Small intestine (tissue), 7 donors: ENCODE results near the gene CREB5. TPM values are rescaled to one million over a fixed set of nuclear protein-coding genes. Genes with fewer than 3 reads are reported as not detected.

Experiments used
- DNase-seq, 2 donors: peaks; one replicate each; pipeline versions ENCODE4 v3.0.0 to v3.0.0-alpha.2; 2013
- FAIRE-seq: peaks from 2 replicates; lab custom pipeline; 2012; peaks lifted over from hg19 to GRCh38; lab: Jason Lieb, UNC
- H3K27ac ChIP-seq, 3 donors: one replicate each; pipeline ENCODE4 v1.5.1; 2013; ENCODE audit warnings: low read length in 2 of 3, mild to moderate bottlenecking in 2 of 3, control low read depth in 1 of 3, inconsistent platforms in 1 of 3, low read depth in 1 of 3, moderate library complexity in 1 of 3
- H3K27me3 ChIP-seq, 3 donors: one replicate each; pipeline ENCODE4 v1.6.1; 2013; ENCODE audit warnings: low read length in 3 of 3, inconsistent platforms in 1 of 3; ENCODE audit not compliant: control insufficient read depth in 3 of 3, insufficient read depth in 3 of 3
- H3K36me3 ChIP-seq, 3 donors: one replicate each; pipeline ENCODE4 v1.6.1; 2013; ENCODE audit warnings: low read length in 3 of 3, inconsistent platforms in 1 of 3, low read depth in 1 of 3, mild to moderate bottlenecking in 1 of 3, moderate library complexity in 1 of 3; ENCODE audit not compliant: control insufficient read depth in 3 of 3, insufficient read depth in 2 of 3
- H3K4me1 ChIP-seq, 3 donors: one replicate each; pipeline ENCODE4 v1.6.1; 2013; ENCODE audit warnings: low read length in 2 of 3, inconsistent platforms in 1 of 3, low read depth in 1 of 3, mild to moderate bottlenecking in 1 of 3, moderate library complexity in 1 of 3; ENCODE audit not compliant: control insufficient read depth in 3 of 3, insufficient read depth in 2 of 3
- H3K4me3 ChIP-seq, 3 donors: one replicate each; pipeline ENCODE4 v1.5.1; 2013; ENCODE audit warnings: low read length in 3 of 3, control low read depth in 1 of 3, inconsistent platforms in 1 of 3, low read depth in 1 of 3, mild to moderate bottlenecking in 1 of 3, moderate library complexity in 1 of 3
- H3K9me3 ChIP-seq, 2 donors: one replicate each; pipeline ENCODE4 v1.6.1; 2013; ENCODE audit warnings: low read depth in 1 of 2, low read length in 1 of 2; ENCODE audit not compliant: control insufficient read depth in 2 of 2, insufficient read depth in 1 of 2
- WGBS, 3 donors: extraction: QIAGEN DNeasy Blood & Tissue Kit; methylation state at CpG; one replicate each; pipeline ENCODE4 v1.1.7; 2013; 5-methylcytosine and 5-hydroxymethylcytosine counted together
- polyA plus RNA-seq, 4 donors: library from polyadenylated mRNA; stranded (reverse) in 3 of 4; unstranded in 1 of 4; fragments of 200-250 nt in 3 of 4; fragments of 120-200 nt in 1 of 4; gene quantifications; one replicate each; pipeline versions ENCODE4 v1.2.1 to v1.2.3, GENCODE V29; 2013
- donor health status: healthy with polysubstance abuse.
- donor health status: control.
- donor health status: control.
- donor health status: Bipolar disorder and iron deficiency.
- donor health status: healthy.

CREB5 gene
- polyA plus RNA-seq, 4 donors = 0.27 to 3.0 (median 1.8) TPM; not detected in 1

DNA sequence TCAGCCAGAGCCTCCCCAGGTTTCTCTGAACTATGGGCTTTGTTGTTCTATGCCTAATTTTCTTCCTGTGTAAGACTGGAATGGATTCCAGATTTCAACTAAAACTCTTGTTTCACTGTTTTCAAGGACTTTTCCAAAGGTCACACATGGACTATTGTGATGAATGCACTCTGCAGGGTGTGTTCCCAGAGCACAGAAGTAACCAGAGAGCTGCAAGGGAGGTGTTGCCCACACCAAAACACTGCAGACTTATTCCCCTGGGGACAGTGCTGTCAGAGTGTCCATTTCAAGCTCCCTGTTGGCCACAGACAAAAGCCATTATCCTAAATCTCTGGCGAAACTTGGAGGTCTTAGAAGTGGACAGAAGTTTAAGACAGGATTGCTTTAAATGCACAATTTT, 314.2 kb downstream of the CREB5 start:
- no peak overlapping the region for H3K27ac ChIP-seq
- DNase-seq = no peak
- peaks cover 0 to 2% (median 0%) of the 10 kb centered on the region in 3 donors for H3K27me3 ChIP-seq
- no peaks in the 10 kb centered on the region for H3K36me3 ChIP-seq
- no peaks in the 10 kb centered on the region for H3K9me3 ChIP-seq
- 41 to 72% (median 60%) methylated on average over 1 of the region's 1 CpG for WGBS, 3 donors
- FAIRE-seq = no peak
- H3K4me1 ChIP-seq = no peaks in the 10 kb centered on the region
- no peak overlapping the region for H3K4me3 ChIP-seq

- Histone ChIP-seq H3K4me1 (no peaks in the 10 kb centered on the region), H3K27ac (no peak overlapping the region), H3K9me3 (no peaks in the 10 kb centered on the region), H3K27me3 (peaks cover 0 to 2% (median 0%) of the 10 kb centered on the region in 3 donors), H3K36me3 (no peaks in the 10 kb centered on the region), H3K4me3 (no peak overlapping the region)
- 22 to 48% (median 33%) methylated on average over 8 of the region's 8 CpGs for WGBS, 3 donors
- DNase-seq = no peak
- no peak for FAIRE-seq
These were observed 317.0 kb downstream of the CREB5 start for GRCh38 chr7:28729281-28729680.

DNA sequence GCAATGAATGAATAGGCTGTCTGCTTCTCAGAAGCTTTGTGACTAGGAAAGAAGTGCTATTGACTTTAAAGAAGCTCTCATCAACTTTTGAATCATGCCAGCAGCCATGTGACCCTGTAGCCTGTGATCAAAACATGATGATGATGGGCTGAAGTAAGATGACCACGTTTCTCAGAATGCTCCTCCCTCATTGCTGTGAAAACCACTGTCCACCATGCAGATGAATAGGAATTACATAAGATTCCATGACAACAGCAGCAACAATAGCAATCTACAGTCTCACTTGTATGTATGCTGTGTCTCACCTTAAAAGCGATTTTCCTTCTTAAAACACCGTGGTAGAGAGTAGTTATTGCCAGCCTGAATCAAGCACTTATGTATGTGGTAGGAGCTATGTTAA, 317.4 kb downstream of the CREB5 start:
- Histone ChIP-seq H3K27ac (no peak overlapping the region), H3K27me3 (peaks cover 0 to 2% (median 0%) of the 10 kb centered on the region in 3 donors), H3K36me3 (no peaks in the 10 kb centered on the region), H3K4me1 (no peaks in the 10 kb centered on the region), H3K4me3 (no peak overlapping the region), H3K9me3 (no peaks in the 10 kb centered on the region)
- 61 to 71% (median 66%) methylated on average over 3 of the region's 3 CpGs for WGBS, 3 donors
- no peak for DNase-seq
- FAIRE-seq = no peak

DNA sequence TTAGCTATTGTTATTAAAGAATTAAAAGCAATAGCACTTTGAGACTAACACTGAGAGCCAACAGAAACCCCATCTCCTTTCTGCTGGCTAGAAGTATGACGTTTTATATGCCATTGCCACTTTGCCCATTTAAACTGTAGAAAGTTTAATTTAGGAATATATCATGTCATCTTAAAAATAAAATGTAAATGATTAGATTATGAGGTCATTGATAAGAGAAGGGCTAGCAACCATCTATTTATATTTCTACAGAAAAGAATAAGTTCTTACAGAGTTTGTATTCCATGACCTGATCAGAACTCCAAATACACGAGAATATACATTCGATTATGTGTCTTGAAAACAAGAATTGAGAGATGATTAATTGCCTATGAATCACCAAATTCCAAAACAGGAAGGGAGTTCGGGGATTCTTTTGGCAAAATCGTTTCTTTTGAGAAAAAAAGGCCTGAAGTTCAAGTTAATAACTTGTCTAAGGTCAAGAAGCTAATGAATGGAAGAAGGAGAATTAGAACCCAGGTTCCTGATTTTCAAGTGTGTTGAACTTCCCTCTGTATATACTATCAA, 318.9 kb downstream of the CREB5 start:
- Histone ChIP-seq H3K9me3 (no peaks in the 10 kb centered on the region), H3K36me3 (no peaks in the 10 kb centered on the region), H3K27ac (no peak overlapping the region), H3K4me1 (no peaks in the 10 kb centered on the region), H3K27me3 (peaks cover 0 to 2% (median 0%) of the 10 kb centered on the region in 3 donors), H3K4me3 (no peak overlapping the region)
- no peak for DNase-seq
- no peak for FAIRE-seq
- 60 to 73% (median 72%) methylated on average over 5 of the region's 5 CpGs for WGBS, 3 donors

DNA sequence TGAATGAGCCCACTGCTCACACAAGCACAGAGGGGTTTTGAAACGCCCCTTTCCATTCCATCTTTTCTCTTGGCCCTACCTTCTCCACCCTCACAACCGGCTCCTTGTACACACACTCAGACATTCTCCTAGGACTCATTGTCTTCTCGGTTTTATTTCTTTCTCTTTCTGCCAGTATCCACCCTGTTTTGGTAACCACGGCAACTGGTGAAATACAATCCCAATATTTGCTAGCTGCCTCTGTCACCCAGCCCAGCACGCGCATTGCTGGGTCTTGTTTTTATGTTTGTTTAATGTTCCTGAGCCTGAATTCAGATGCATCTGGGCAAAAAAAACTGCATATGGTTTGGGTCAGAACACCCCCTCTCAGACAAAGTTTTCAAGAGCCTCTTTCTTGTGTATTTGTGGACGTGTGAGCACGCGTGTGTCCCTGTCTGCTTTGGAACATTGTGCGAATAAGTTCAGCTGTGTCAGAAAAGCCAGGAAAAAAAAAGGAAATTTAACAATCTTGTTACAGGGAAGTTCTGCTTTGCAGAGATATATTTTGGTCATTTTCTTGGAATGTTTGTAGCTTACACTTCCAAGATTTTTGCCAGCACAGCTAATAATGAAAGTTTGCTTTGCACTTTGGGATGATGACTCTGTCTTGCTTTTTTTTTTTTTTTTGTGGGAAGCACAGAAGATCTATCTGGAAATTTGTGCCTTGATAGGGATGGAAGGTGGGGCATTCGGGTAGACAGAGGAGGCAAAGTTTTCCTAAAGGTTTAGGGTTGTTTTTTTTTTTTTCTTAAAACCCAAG, 320.0 kb downstream of the CREB5 start:
- Histone ChIP-seq H3K9me3 (no peaks in the 10 kb centered on the region), H3K4me1 (no peaks in the 10 kb centered on the region), H3K4me3 (no peak overlapping the region), H3K36me3 (no peaks in the 10 kb centered on the region), H3K27me3 (peaks cover 0 to 2% (median 0%) of the 10 kb centered on the region in 3 donors), H3K27ac (peak overlapping the region in 1 of 3 donors; percentile 54)
- FAIRE-seq (no peak), DNase-seq (peak in 1 of 2 donors; percentile 23)
- WGBS, 3 donors = 57 to 64% (median 61%) methylated on average over 11 of the region's 11 CpGs

GRCh38 chr7:28733035-28733434, 320.7 kb downstream of the CREB5 start:
- Histone ChIP-seq H3K4me1 (no peaks in the 10 kb centered on the region), H3K9me3 (no peaks in the 10 kb centered on the region), H3K36me3 (no peaks in the 10 kb centered on the region), H3K4me3 (no peak overlapping the region), H3K27me3 (peaks cover 0 to 2% (median 0%) of the 10 kb centered on the region in 3 donors), H3K27ac (no peak overlapping the region)
- no peak for DNase-seq
- no peak for FAIRE-seq
- 62 to 78% (median 72%) methylated on average over 2 of the region's 2 CpGs for WGBS, 3 donors

- H3K36me3 ChIP-seq = no peaks in the 10 kb centered on the region
- H3K9me3 ChIP-seq = no peaks in the 10 kb centered on the region
- 17 to 53% (median 41%) methylated on average over 5 of the region's 5 CpGs for WGBS, 3 donors
- FAIRE-seq = no peak
- DNase-seq = peak in 1 of 2 donors; percentile 56
- H3K4me1 ChIP-seq = no peaks in the 10 kb centered on the region
- no peak overlapping the region for H3K4me3 ChIP-seq
- no peaks in the 10 kb centered on the region for H3K27me3 ChIP-seq
- no peak overlapping the region for H3K27ac ChIP-seq
These were observed 326.1 kb downstream of the CREB5 start for GRCh38 chr7:28738412-28738811.

DNA sequence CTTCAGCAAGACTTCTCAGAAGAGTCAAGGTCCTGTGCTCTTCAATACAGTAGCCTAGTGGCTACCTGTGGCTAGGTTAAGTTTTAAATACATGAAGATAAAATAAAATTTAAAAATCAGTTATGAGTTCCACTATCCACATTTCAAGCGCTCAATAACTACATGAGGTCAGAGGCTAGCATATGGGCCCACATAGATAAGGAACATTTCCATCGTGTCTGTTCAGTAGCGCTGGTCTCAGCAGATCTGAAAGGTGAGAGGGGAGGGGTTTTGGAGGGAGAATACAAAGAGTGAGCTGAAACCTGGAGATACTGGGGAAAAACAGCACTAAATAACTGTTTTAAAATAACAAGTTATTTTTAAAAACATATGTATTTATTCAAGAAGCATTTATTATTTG, 326.8 kb downstream of the CREB5 start:
- no peaks in the 10 kb centered on the region for H3K4me1 ChIP-seq
- no peaks in the 10 kb centered on the region for H3K9me3 ChIP-seq
- H3K36me3 ChIP-seq = no peaks in the 10 kb centered on the region
- FAIRE-seq (no peak), DNase-seq (no peak)
- 79 to 82% (median 81%) methylated on average over 3 of the region's 3 CpGs for WGBS, 3 donors
- no peak overlapping the region for H3K4me3 ChIP-seq
- H3K27ac ChIP-seq = no peak overlapping the region
- no peaks in the 10 kb centered on the region for H3K27me3 ChIP-seq
